ENCODE results near the gene SCN11A.

Gene SCN11A

GRCh38 chr3:39051649-39052561, at the start of gene SCN11A, which contains the start of gene WDR48:
Gene SCN11A, minus strand, starts transcription at chr3:39051944. Its CDS starts 101,582 bp downstream, at chr3:38950362.
Gene WDR48, plus strand, starts transcription at chr3:39052016. Its CDS starts 10 bp downstream, at chr3:39052026.
- DNase-seq = peak; percentile 93

DNA sequence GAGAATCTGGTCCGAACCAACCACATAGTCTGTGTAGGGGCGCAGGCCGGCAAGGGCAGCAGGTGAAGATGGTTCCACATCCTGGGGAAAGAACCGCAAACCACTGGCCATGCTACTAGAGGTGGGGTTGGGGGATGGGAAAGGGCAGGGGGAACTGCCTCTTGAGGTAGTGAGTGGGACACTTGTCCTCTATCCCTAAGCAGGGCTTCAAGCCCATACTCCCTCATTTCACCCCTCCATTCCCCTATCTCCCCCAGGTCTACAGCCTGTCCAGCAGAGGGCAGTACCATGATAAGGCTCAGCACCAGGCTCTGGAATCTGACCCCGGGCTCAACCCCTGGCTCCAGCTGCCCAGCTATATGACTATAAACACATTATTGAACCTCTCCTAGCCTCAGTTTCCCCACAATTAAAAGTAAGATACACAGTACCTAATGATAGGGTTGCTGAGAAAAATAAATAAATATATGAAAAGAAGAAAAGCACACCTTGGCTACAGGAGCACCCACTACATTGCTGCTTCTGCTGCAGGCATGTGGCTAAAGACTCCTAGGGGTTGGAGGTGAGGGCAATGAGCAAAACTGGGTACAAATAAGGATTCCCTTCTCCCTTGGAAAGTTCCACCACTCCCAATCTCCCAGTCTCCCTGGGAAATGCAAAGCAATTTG, 49.4 kb upstream of the SCN11A start:
- DNase-seq = peak in 1 of 2 experiments; percentile 58

DNA sequence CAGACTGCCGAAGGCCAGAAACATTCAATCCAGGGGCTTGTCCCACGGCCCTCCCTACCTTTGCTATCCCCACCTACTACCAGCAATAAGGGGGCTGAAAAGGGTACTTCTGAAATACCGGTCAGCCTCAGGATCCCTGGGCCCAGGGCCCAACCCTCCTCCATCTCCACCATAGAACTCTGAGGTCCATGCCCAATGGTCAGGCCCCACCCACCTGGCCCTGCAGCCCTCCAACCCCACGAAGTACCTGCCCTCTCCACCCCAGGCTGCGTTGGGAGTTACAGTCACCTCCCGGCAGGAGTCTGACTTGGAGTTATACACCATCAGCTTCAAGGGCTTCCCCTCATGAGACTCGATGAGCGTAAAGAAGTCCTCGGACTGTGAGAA, 48.7 kb upstream of the SCN11A start:
- no peak for DNase-seq

GRCh38 chr3:39099738-39100499, 48.2 kb upstream of the SCN11A start:
- DNase-seq = no peak

DNA sequence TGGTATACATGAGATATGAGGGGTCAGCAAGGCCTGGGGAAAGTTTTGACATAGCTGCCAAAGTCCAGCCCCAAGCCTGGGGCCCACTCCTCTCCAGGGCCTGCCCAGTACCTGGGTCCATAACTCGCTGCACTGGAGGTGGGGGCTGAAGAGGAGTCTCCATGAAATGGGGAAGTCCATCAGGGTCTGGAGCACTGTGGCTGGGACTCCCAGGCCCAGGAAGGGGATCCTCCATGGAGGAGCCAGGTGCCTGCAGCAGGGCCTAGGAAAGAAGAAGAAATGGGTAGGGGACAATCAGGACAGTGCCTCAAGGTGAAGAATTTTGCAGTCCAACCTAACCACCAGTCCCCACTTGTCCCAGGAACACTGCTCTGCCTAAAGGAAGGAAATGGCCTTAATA, 47.5 kb upstream of the SCN11A start:
- DNase-seq = no peak

GRCh38 chr3:39098473-39099000, 46.8 kb upstream of the SCN11A start:
- DNase-seq = no peak

DNA sequence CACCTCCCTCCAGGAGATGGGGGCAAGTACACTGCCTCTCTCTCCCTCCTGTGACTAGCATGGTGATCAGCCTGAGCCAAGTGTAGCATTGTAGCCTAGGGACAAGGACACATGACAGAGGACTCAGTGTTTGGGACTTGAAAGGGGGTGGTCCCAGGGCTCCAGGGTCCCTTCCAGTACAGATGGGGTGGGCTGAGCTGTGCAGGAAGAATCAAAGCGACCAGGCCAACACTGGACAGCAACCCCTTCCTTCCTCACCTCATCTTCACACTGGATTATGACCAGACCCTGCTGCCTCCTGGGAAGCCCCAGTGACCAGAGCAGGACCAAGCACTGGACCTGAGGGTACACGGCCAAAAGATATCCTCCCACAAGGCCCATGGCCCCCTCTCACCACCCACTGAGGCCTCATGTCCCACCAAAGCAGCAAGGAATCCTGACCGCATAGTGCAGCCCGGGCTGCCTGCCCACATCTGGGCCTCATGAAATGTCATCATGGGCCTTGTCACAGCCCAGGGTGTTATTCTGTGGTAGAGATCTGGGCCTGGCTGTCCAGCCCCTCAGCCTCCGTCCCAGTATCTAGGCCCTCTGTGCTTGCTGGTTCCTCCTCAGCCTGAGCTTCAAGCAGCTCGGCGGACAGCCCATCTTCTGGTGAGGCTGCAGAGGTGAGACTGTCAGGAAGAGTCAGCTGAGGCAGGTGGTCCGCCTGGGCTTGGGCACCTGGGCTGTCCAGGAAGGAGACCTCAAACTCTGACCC, 46.1 kb upstream of the SCN11A start:
- no peak for DNase-seq

- DNase-seq = no peak
These were observed 45.0 kb upstream of the SCN11A start for GRCh38 chr3:39096775-39097174.

- no peak for DNase-seq
These were observed 44.0 kb upstream of the SCN11A start for GRCh38 chr3:39095778-39096177.

GRCh38 chr3:39094851-39095677, 43.3 kb upstream of the SCN11A start:
- DNase-seq = no peak

GRCh38 chr3:39090922-39091321, 39.2 kb upstream of the SCN11A start:
- no peak for DNase-seq

DNA sequence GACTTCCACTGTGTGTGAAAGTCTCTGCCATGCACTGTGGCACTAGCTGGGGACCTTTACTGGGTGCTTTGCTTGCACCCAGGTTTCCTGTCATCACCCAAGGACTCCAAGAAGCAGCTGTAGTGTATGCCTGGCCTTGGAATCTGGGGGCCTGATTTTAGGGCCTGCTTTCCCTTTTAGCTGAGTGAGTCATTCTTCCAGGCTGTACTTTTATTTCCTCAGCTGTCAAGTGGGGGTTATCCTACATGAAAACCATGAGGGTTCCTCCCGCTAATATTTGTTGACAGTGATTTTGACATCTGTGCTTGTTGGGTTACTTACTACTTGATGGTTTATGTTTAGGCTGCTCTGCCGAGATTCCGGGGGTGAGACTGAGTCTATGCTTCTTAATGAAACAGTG, 37.1 kb upstream of the SCN11A start:
- no peak for DNase-seq

GRCh38 chr3:39088456-39088855, 36.7 kb upstream of the SCN11A start:
- DNase-seq = no peak

- no peak for DNase-seq
These were observed 34.4 kb upstream of the SCN11A start for GRCh38 chr3:39086144-39086543.

DNA sequence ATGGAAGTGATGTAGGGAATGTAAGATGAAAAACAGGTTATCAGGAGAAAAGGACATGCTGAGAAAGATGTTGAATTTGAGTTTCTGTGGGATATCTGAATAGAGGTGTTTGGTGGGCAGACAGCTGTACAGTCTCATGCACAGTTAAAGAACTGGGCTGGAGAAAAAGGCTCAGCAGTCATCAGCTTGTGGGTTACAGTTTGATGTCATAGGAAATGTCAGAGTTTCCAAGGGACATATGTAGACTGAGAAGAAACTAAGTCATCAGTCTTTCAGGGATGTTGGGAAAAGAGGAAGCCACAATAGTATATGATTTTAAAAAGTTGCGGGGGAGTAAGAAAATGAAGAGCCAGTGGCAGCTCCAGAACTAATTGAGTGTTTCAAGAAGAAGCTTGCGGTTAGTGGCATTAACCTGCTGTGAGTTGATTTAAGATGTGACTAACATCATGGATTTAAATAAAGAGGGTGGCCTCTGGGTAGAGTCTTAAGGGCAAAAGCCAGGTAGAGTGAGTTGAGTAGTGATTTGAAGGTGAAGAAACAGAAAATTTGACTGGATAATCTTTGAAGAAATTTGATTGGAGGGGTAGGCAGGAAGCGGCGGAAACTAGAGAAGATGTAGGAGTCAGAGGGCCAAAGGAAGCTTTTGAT, 31.0 kb upstream of the SCN11A start:
- DNase-seq = no peak

GRCh38 chr3:39080026-39080425, 28.3 kb upstream of the SCN11A start:
- no peak for DNase-seq

DNA sequence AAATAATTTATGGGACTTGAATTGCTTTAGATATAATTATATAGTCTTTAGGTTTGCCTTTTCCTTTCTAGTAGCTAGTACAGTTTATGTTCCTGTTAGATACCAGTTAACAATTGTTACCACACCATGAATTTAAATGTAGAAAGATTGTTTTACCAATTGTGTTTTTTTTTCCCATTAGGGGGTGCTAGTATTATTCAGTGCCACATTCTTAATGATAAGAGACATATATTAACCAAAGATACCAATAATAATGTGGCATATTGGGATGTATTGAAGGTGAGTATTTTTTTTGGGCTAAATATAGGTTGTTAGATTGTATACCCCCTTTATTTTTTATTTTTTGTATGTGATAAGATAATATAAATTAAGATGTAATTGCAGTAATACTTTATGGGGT, 27.8 kb upstream of the SCN11A start:
- DNase-seq = no peak

- DNase-seq = no peak
These were observed 24.2 kb upstream of the SCN11A start for GRCh38 chr3:39075910-39076309.

DNA sequence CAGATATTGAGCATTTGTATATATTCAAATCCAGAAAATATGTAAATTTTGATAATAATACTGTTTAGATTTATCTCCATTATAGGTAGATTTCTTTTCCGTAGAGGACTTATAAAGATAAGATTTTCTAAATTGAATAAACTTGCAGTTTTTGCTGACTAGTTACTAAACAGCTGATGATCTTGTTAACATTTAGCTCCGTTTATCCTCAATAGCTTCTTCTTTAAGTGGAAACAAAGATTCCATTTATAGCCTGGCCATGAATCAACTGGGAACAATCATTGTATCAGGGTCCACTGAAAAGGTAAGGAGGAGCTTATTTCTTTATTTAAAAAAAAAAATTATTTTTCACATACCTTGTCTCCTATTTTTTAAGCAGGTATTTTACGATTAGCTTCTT, 16.8 kb upstream of the SCN11A start:
- DNase-seq = no peak

DNA sequence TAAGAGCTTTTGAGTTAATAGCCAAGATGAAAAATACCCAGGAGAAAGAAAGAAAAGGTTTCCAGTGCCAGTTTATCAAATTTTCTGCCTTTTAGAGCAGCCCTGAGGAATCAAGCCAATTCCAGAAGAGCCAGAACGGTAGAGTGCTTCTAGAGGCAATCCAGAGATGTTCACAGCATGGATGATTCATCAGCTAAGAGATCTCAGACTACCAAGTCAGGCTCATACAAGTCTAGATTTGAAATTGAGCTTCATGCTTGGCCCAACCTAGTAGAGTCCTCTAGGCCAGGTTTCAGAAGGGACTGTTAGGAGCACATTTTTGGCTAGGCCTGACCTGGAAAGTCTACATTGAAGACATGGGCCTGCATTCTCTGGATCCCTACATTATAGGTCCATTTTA, 15.5 kb upstream of the SCN11A start:
- DNase-seq = no peak

DNA sequence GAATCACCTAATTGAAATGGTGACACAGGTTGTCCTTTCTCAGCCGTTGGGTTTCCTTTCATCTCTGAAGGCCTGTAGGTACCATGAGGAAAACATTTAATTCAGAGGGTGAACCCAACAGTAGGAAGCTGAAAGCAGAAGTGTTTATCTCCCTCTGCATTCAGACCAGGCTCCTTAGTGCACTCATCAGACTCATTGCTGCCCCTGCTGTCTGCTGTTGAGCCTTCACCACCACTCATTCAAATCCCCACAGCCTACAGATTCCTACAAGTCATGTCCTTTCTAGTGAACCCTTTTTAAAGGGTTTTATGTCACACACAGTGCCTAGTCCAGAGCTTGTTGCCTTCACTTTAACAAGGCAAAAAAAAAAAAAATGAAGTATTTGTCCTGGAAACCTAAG, 13.5 kb upstream of the SCN11A start:
- DNase-seq = no peak
